GM23338 (cell line): ENCODE measurements around the gene LDHD. TPM values are rescaled to one million over a fixed set of nuclear protein-coding genes. Genes with fewer than 3 reads are reported as not detected.
A peak's percentile ranks its signal among the peaks of the same experiment; 100 is the strongest.

Source experiments
- ATAC-seq: fragments of 200-7000 bp; cut with Tn5 transposase; 3 replicates; pipeline ENCODE4 v1.9.1; 2020
- DNase-seq: peaks from one replicate; pipeline ENCODE4 v3.0.0-alpha.2; 2015; ENCODE audit warnings: low spot score
- H2AFZ ChIP-seq: fragments of 200-600 bp; sonication (generic); 2 replicates; pipeline ENCODE4 v1.8.0; 2016; ENCODE audit warnings: antibody characterized with exemption, mild to moderate bottlenecking, moderate library complexity
- H3F3A ChIP-seq: fragments of 200-600 bp; sonication (generic); replicated peaks from 2 replicates; pipeline ENCODE4 v1.8.0; 2017; ENCODE audit warnings: antibody characterized with exemption, mixed run types, low read depth
- H3K27ac ChIP-seq: fragments of 200-600 bp; sonication (generic); 2 replicates; pipeline ENCODE4 v1.6.1; 2016; ENCODE audit warnings: low read depth
- H3K27me3 ChIP-seq: fragments of 200-600 bp; sonication (generic); 2 replicates; pipeline ENCODE4 v1.8.0; 2016; ENCODE audit warnings: mild to moderate bottlenecking, mixed run types, moderate library complexity; ENCODE audit not compliant: insufficient read depth
- H3K36me3 ChIP-seq: fragments of 200-600 bp; sonication (generic); 2 replicates; pipeline ENCODE4 v1.8.0; 2016; ENCODE audit warnings: mild to moderate bottlenecking; ENCODE audit not compliant: insufficient read depth
- H3K4me1 ChIP-seq: fragments of 200-600 bp; sonication (generic); 2 replicates; pipeline ENCODE4 v1.8.0; 2016; ENCODE audit warnings: mild to moderate bottlenecking, moderate library complexity; ENCODE audit not compliant: insufficient read depth
- H3K4me2 ChIP-seq: fragments of 200-600 bp; sonication (generic); 2 replicates; pipeline ENCODE4 v1.7.1; 2017; ENCODE audit warnings: mixed run types
- H3K4me3 ChIP-seq: fragments of 200-600 bp; sonication (generic); 2 replicates; pipeline ENCODE4 v1.6.1; 2016; ENCODE audit warnings: mixed run types
- H3K79me2 ChIP-seq: fragments of 200-600 bp; sonication (generic); replicated peaks from 2 replicates; pipeline ENCODE4 v1.8.0; 2017; ENCODE audit warnings: mild to moderate bottlenecking; ENCODE audit not compliant: insufficient read depth
- H3K9me2 ChIP-seq: fragments of 200-600 bp; sonication (generic); 2 replicates; pipeline ENCODE4 v1.8.0; 2017; ENCODE audit not compliant: insufficient read depth
- H4K20me1 ChIP-seq: fragments of 200-600 bp; sonication (generic); replicated peaks from 2 replicates; pipeline ENCODE4 v1.8.0; 2017; ENCODE audit warnings: mild to moderate bottlenecking; ENCODE audit not compliant: insufficient read depth
- H3K27ac Mint-ChIP-seq: 2 replicates; pipeline ENCODE4 v1.8.0; 2020; ENCODE audit warnings: inconsistent platforms, mild to moderate bottlenecking, moderate library complexity, mixed read lengths
- H3K27me3 Mint-ChIP-seq: 3 replicates; pipeline ENCODE4 v1.8.0; 2022; ENCODE audit warnings: low read depth, mild to moderate bottlenecking, moderate library complexity, mixed read lengths, inconsistent platforms; ENCODE audit not compliant: insufficient read depth, poor library complexity
- H3K36me3 Mint-ChIP-seq: 3 replicates; pipeline ENCODE4 v1.8.0; 2021; ENCODE audit warnings: low read depth, mild to moderate bottlenecking, inconsistent platforms, moderate library complexity, mixed read lengths
- H3K4me1 Mint-ChIP-seq: 3 replicates; pipeline ENCODE4 v1.8.0; 2020; ENCODE audit warnings: mild to moderate bottlenecking, inconsistent platforms, mixed read lengths
- H3K4me3 Mint-ChIP-seq: 3 replicates; pipeline ENCODE4 v1.8.0; 2021; ENCODE audit warnings: moderate library complexity, mild to moderate bottlenecking, inconsistent platforms, mixed read lengths
- H3K9me3 Mint-ChIP-seq: 3 replicates; pipeline ENCODE4 v1.8.0; 2020; ENCODE audit warnings: moderate library complexity, mild to moderate bottlenecking, inconsistent platforms, mixed read lengths
- JUNB ChIP-seq: IDR thresholded peaks from one replicate; pipeline ENCODE4 v1.6.1; 2016; ENCODE audit warnings: antibody characterized with exemption; ENCODE audit not compliant: unreplicated experiment
- ZNF462 ChIP-seq: fragments of 250-450 bp; sonication (Bioruptor Pico); IDR thresholded peaks from 2 replicates; pipeline ENCODE4 v1.5.0; 2020; ENCODE audit warnings: mild to moderate bottlenecking, moderate library complexity
- polyA plus RNA-seq: library from polyadenylated mRNA; unstranded; fragments of >200 nt; fragmentation: Nextera tagmentation; extraction: Ambion mirVana; gene quantifications from 2 replicates; pipeline ENCODE4 v1.2.1, GENCODE V29; 2016
- total RNA-seq: library from RNA; depleted of rRNA; stranded (reverse); fragments of >200 nt; shearing (Covaris generic); gene quantifications from 2 replicates; pipeline ENCODE4 v1.2.3, GENCODE V29; 2014
- TF ChIP-seq, protein P1 (sequence below), 2 experiments: fragments of 200-600 bp in 1 of 2; sonication (generic) in 1 of 2; conservative IDR thresholded peaks; 2 replicates each; pipeline versions ENCODE4 v1.5.1 to v1.6.1; 2016 to 2017; ENCODE audit warnings: antibody characterized with exemption in 2 of 2, low read depth in 2 of 2, mild to moderate bottlenecking in 2 of 2, moderate library complexity in 1 of 2

The LDHD gene
- total and polyA plus RNA-seq, 2 experiments from 2014 or later = 5.0 to 7.7 TPM

- TF ChIP-seq ZNF462 (CRISPR knock-in tag) = no peak
Measured at GRCh38 chr16:75096656-75097055, 19.9 kb downstream of the LDHD start (continued).

DNA sequence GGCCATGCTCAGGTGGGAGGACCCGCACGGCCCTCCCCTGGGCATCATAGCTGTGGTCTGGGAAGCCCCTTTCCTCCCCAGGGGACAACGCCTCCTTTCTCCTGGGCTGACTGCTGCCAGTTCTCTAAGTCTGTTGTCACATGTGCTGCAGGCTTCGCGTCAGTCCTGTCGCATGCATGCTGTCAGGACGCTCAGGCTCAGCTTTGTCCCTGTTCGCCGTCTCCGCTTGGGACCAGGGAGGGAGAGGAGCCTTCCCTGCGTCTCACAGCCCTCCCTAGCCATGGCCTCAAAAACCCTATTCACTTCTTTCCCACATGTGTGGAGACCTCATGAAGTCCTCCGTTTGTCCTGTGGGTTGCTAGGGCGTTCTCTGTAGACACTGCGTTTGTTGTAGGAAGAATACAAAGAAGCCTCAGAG is 21.4 kb downstream of the LDHD start:
- no peak for TF ChIP-seq JUNB
- TF ChIP-seq, protein P1, sequence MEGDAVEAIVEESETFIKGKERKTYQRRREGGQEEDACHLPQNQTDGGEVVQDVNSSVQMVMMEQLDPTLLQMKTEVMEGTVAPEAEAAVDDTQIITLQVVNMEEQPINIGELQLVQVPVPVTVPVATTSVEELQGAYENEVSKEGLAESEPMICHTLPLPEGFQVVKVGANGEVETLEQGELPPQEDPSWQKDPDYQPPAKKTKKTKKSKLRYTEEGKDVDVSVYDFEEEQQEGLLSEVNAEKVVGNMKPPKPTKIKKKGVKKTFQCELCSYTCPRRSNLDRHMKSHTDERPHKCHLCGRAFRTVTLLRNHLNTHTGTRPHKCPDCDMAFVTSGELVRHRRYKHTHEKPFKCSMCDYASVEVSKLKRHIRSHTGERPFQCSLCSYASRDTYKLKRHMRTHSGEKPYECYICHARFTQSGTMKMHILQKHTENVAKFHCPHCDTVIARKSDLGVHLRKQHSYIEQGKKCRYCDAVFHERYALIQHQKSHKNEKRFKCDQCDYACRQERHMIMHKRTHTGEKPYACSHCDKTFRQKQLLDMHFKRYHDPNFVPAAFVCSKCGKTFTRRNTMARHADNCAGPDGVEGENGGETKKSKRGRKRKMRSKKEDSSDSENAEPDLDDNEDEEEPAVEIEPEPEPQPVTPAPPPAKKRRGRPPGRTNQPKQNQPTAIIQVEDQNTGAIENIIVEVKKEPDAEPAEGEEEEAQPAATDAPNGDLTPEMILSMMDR (conservative IDR thresholded peaks at IDR 0.05; ENCODE audit: low read depth in 2 of 2) = peak; percentile 11 to 47; a peak in 2 of 4 replicates
- peaks cover 22% of the 10 kb centered on the region for H3K27me3 Mint-ChIP-seq
- Histone ChIP-seq H3K9me2 (no peaks in the 10 kb centered on the region), H3F3A (peaks cover 2% of the 10 kb centered on the region; the same call in 1 of the 2 replicates), H4K20me1 (peaks cover 3% of the 10 kb centered on the region; the same call in 1 of the 2 replicates), H3K27ac (no peak overlapping the region), H3K27me3 (no peaks in the 10 kb centered on the region), H3K36me3 (no peaks in the 10 kb centered on the region), H3K79me2 (peaks cover 33% of the 10 kb centered on the region), H3K4me3 (no peak overlapping the region), H3K4me1 (peaks cover 44% of the 10 kb centered on the region), H3K4me2 (no peak overlapping the region), H2AFZ (no peak overlapping the region)
- no peak for DNase-seq
- H3K4me3 Mint-ChIP-seq = no peak overlapping the region
- no peak for ATAC-seq
- H3K9me3 Mint-ChIP-seq = no peaks in the 10 kb centered on the region
- H3K36me3 Mint-ChIP-seq = peaks cover 2% of the 10 kb centered on the region; the same call in 1 of the 3 replicates
- H3K27ac Mint-ChIP-seq = no peak overlapping the region; the same call in 1 of the 2 replicates
- H3K4me1 Mint-ChIP-seq = peaks cover 61% of the 10 kb centered on the region
